GDM1 (cell line): ENCODE measurements around the gene TBCD.
"Not testable (repeated sequence)": the region's sequence is repeated elsewhere in the genome, so short reads cannot be mapped to it uniquely, and the experiment has no call there.

Experiments used
- DNase-seq: peaks from one replicate; lab custom pipeline; 2025; lab: John Stamatoyannopoulos, UW

The TBCD gene

DNA sequence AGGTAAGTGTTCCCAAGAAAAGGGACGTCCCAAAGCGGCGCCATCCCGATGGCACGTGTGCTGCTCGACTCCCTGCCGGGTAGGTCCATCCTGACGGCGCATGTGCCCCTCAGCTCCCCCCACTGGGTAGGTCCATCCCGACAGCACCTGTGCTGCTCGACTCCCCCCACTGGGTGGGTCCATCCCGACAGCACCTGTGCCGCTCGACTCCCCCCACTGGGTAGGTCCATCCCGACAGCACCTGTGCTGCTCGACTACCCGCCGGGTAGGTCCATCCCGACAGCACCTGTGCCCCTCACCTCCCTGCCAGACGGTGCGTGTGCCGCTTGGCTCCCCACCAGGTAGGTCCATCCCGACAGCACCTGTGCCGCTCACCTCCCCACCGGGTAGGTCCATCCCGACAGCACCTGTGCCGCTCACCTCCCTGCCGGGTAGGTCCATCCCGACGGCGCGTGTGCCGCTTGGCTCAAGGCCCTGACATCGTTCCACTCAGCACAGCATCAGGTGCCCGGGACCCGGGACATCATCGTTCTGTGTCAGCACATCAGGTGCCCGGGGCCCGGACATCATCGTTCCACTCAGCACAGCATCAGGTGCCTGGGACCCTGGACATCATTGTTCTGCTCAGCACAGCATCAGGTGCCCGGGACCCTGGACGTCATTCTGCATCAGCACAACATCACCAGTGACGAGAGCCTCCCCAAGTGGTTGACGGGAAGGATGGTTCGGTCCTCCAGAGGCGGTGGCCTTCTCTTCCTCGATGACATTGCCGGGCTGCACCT is 22.2 kb upstream of the TBCD start:
- no peak for DNase-seq

DNA sequence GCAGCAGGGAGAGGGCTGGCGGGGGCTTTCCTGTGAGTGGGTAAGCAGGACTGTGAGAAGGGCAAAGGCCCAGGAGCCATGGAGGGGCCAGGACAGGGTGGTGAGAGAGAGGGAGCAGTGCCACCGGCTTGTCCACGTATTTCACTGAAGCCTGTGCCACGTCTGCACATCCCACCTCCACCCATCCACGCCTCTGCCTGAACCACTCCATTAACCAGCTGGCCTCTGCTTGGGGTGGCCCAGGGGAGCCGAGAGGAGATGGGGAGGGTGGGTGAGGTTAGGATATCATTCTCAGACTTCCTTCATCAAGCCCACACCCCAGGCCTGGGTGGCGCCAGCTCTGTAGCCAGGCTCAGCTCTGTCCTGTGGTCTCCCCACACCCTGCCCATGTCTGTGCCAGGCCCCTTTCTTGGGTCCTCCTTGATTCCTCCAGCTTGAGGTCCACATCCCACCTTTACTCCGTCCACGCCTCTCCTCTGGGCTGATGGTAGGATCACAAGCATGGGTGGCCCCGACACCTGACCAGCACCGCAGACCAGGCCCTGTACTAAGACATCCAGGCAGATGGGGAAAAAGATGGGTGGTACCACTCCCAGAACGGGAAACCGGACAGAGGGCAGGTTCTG is 19.6 kb upstream of the TBCD start:
- DNase-seq = no peak

DNA sequence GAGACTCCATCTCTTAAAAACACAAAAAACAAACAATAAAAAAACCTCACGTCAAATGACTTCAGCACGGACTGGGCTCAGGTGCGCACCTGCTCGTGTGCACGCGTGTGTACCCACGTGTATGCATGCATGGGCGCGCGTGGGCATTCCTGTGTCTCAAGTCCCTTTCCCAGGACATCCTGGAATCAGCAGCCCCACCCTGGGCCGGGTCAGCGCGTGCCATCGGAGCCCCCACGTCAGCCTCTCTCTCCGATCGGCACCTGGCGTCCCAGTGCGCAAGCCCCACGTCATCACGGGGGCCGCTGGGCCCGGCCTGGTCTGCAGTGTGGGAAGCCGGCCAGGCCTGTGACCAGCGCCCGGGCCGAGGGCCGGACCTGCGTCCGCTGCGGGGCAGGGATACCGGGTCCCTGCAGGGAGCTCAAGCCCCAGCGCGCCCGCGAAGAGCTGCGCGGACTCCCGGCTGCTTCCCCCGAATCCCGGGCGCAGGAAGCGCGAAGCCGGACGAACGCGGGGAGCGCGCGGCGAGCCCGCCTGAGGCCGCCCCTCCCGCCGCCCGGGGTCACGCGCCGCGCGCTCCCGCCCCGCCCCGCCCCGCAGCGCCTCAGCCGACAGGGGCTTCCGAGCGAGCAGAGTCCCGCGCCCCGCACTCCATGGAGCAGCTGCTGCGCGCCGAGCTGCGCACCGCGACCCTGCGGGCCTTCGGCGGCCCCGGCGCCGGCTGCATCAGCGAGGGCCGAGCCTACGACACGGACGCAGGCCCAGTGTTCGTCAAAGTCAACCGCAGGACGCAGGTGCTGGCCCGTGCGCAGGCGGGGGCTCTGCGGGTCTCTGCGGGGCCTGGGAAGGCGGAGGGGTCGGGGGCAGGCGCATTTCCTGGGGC is 16.6 kb upstream of the TBCD start, which contains the start of gene FN3K:
FN3K (plus strand) TSS at position 629 of the 880 bp plus-strand sequence; CDS start at position 651, 22 bp downstream.
- DNase-seq = no peak

DNA sequence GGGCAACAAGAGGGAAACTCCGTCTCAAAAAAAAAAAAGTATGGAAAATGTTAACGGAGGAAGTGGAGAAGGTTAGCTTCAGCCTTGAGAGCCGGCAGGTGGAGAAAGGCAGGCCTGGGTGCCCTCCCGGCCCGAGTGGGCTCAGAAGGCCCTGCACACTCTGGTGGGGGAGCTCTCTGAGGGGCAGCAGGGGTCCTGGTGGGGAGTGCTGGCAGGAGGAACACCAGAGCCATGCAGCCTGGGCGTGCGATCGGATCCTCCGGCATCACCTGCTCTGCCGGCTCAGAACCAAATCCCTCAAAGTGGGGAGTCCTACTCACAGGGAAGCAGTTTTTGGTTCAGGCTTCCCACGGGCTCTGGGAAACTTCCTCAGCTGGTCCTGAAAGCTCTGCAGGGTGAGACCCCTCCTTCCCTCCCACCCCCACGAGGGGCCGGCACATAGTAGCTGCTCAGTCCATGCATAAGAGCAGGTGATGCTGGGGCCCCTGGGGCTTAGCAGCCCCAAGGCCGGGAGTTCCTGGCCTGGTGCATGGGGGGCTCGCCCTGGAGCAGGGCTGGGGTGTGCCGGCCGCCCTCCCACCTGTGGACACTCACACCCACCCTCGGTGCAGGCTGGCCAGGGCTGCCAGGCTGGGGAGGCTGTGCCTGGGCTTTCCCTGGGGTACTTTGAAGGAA is 15.2 kb upstream of the TBCD start:
- no peak for DNase-seq

DNA sequence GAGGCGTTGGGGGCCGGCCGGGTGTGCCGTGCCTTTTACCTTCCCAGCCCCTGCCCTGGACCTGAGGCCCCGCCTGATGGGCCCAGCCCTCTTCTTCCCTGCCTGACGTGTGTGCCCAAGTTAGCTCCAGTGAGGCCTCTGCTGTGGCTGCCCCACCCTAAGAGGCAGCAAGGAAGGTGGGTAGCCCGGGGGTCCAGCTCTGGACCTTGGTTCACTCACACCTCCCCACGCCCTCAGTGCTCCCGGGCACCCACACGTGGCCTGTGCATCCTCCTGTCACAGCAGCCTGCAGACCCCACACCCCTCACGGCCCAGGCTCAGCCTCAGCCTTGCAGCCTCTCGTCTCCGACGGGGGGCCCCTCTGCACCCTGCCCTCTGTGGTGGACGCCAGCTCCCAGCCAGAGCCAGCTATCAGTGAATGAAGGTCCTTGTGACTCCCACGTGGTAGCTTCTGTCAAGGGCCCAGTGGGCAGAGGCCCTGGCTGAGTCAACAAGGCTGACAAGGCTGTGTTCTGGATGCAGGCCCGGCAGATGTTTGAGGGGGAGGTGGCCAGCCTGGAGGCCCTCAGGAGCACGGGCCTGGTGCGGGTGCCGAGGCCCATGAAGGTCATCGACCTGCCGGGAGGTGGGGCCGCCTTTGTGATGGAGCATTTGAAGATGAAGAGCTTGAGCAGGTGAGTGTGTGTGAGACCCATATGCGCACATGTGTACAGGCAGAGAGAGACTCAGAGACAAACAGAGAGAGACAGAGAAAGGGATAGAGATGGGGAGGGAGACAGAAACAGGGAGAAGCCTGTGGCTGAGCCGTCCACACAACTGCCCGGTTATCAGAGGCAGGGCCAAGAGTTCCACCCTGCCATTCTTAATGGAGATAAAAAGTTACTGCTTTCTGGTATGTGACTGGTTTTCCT is 13.6 kb upstream of the TBCD start:
- no peak for DNase-seq

DNA sequence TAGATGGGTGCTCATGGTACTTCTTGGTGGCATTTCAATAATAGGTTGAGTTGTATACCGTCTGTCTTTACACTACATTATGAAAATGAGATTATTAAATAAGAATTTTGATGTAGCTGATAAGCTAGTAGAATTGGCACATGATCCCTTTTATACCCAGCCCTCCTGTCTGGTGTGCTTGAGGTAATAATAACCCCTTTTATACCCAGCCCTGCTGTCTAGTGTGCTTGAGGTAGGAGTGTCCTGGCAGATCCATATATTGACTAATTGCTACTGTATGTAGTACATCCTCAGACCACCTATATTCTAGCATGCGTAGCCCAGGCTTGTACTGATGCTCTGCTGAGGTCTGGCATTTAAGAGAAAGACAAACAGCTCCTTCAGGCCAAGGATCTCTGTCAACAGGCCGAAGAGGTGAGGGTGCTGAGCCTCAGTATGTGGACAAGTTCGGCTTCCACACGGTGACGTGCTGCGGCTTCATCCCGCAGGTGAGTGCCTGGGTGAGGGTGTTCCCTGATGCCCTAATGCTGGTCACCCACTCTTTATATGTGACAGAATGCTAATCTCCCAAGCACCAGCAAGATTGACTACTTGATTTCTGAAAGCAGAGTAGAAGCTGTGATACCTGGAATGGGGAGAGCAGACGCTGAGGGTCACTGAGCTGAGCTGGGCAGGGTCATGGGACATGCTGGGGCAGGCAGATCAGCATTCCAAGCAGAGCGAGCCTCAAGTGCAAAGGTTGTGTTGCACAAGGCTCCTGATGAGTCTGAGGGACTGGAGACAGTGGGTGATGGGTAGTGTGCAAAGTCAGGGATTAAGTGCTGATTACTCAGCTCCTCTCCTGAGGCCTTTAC is 10.7 kb upstream of the TBCD start:
- DNase-seq = no peak

DNA sequence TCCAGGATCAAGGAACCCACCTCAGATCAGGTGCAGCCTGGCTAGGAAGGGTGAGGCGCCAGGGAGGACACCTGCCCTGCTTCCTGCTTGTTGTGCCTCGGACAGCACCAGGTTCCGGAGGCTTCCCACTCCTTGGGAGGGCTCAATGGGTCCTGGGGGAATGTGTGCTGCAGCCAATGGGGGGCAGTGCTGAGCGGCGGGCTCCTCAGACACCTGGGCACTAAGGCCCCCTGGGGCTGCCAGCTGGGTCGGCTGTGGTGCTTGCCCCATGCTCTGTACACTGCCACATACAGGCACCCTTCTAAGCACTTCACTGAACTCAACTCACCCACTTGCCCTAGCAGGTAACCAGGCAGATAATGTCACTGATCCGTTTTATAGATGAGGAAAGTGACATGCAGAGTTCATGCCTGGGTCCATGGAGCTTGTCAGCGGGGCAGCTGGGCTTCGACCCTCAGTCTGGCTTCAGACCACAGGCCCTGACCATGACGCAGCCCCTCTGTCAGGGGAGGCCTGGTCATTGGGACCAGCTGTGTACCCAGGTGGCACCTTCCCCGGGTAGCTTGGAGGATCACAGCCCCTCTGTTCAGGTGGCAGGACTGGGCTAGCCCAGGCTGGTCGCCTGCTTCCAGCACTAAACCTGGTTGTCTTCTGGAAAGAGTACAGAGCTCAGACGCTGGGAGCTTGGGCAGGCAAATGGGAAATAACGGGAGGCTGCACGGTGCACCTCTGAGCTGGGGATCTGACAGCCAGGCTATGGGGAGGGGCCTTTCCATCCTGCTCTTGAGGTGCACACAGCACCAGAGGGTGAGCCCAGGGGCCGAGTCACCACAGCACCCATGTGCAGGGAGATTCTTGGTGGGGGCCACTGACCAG is 8.3 kb upstream of the TBCD start:
- DNase-seq = no peak

DNA sequence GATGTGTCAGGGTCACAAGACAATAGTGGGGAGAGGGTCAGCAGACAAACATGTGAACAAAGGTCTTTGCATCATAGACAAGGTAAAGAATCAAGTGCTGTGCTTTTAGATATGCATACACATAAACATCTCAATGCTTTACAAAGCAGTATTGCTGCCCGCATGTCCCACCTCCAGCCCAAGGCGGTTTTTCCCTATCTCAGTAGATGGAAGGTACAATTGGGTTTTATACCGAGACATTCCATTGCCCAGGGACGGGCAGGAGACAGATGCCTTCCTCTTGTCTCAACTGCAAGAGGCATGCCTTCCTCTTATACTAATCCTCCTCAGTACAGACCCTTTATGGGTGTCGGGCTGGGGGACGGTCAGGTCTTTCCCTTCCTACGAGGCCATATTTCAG is 7.1 kb upstream of the TBCD start:
- not testable (repeated sequence) for DNase-seq

DNA sequence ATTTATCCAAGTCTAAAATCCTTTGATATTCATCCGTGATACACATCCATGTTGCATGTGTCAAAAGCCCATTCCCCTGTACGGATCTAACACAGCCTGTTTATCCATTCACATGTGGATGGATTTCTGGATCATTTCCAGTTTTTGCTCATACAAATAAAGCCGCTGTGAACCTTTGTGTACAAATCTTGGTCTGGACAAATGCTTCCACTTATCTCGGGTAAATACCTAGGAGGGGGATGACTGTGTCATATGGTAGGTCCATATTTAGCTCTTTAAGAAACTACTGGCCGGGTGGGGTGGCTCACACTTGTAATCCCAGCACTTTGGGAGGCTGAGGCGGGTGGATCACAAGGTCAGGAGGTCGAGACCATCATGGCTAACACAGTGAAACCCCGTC is 6.3 kb upstream of the TBCD start:
- DNase-seq = no peak

DNA sequence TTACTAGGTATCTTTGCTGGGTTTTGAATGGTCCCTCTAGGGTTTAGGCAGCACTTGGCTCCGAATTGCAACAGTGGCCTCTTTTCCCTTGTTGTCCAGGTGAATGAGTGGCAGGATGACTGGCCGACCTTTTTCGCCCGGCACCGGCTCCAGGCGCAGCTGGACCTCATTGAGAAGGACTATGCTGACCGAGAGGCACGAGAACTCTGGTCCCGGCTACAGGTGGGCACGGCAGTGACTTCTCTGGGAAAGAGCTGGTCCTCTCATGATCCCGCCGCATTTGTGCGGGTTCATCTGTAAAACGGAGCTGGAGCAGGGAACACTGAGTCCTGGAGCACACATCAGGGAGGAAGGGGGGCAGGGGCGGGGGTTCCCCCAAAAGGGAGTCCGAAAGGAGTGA is 3.1 kb upstream of the TBCD start:
- DNase-seq = no peak

DNA sequence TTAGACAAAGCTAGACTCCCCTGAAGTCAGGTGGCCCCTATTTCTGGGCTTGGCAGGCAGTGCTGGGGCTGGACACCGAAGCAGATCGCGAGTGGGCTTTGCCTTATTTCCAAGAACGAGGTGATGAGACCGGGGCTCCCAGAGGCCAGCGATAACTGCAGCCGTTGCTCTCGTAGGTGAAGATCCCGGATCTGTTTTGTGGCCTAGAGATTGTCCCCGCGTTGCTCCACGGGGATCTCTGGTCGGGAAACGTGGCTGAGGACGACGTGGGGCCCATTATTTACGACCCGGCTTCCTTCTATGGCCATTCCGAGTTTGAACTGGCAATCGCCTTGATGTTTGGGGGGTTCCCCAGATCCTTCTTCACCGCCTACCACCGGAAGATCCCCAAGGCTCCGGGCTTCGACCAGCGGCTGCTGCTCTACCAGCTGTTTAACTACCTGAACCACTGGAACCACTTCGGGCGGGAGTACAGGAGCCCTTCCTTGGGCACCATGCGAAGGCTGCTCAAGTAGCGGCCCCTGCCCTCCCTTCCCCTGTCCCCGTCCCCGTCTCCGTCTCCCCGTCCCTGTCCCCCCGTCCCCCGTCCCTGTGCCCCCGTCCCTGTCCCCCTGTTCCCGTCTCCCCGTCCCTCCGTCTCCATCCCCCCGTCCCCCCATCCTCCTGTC is 1.5 kb upstream of the TBCD start:
- DNase-seq = no peak

DNA sequence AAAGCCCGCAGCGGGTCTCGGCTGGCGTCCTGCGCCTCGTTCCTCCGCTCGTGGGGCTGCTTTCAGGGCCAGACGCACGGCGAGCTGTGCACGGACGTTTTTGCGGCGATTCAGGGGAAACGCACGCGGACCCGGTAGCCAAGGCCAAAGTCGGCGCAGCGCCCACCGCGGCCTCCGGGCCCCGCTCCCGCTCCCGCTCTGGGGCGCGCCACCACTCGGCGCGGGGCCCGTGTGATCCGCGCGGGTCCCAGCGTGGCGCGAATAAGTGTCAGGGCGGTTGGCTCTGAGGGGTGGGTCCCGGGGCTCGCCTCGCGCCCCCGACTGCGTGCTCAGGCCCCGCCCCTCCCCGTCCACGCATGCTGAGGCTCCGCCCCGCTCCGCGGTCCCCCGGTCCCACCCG is 694 bp upstream of the TBCD start:
- no peak for DNase-seq

DNA sequence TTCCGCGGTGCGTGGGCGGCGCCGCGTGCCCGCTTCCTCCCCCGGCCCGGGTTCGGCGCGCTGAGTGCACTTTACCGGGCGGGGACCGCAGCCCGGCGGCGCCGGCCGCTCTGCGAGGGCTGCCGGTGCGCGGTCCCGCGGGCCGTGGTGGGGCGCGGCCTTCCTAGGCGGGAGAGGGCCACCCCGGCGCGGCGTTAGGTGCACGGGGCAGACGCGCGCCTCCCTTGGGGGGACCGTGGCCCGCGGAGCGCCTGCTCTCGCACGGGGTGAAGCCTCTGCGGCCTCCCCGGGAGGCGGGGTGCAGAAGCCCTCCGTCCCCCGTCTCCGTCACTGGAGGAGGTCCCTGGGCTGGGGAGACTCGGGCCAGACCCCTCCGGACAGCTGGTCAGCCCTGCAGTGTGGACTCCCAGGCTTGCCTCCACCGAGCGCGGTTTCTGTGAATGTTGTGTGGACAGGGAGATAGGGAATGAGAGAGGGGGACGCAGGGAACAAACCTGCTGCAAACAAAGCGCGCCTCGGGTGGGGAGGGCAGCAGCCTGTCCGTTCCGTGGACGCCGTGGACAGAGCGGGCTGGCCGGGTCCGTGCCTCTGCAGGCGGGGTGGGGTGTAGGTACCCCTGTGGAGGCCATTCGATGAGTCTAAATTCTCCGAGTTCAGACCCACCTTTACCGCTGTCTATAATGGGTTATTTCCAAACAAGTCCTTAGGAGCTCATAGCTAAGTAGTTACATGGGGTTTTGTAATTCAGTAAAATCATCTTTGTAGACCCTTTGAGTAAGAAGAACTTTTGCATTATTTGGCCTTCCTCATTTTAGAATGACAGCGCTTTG is 721 bp downstream of the TBCD start:
- DNase-seq = no peak

DNA sequence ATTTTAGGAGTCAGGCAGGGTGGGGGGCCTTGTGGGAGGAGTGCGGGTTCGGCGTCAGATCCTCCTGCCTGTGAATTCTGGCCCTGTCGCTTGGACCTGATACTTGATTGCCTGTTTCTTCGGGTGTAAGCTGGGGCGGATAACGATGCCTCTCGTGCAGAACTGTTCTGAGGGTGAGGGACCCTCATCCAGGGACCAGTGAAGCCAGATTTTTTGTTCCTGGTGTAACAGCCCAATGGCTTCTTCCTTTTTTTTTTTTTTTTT is 1.3 kb downstream of the TBCD start:
- DNase-seq = no peak

DNA sequence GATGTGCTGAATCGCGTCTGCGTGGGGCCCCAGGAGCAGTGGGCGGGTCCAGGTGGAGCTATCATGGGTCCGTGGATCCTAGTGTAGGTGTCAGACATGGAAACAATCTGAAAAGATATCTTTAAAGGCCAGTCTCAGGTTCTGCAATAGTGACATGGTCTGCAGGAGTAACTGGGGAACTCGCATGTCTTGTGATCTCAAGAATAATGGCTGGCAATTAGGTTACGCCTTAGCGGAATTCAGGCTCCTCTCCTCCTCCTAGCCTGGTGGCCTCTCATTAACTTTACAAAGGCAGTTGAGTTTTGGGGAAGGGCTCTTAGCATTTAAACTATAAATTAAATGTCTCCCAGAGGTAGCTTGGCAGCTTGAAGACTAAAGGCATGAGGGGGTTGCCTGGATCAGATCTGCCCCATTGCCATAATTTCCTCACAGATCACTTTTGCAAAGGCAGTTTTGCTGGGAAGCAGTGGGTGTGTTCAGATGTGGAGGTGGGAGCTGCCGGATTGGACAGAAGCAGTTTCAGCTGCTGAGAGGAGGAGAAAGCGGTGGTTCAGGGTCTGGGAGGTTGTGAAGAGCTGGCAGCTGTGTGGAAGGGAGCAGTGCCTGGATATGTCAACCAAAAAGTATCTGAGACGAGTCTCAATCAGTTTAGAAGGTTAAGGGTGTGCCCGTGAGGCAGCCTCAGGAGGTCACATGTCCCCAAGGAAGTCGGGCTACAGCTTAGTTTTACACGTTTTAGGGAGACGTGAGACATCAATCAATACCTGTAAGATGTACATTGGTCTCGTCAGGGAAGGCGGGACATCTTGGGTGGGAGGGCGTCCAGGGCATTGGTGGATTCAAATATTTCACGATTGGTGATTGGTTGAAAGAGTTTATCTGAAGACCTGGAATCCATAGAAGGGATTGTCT is 2.7 kb downstream of the TBCD start:
- no peak for DNase-seq

DNA sequence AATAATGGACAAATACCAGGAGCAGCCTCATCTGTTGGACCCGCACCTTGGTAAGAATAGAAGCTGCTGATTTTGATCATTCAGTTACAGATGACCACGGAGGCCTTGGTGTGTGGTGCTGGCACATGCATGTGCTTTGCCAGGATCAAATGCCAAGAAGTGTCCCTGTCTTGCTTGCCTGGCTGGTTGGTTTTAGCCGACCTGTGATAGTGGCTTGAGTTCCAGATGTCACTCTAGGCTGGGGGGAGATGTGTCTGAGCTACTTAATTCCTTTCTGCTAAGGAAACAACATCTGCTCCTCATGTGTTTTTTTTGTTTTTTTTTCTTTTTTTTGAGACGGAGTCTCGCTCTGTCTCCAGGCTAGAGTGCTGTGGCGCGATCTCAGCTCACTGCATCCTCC is 4.3 kb downstream of the TBCD start:
- no peak for DNase-seq

DNA sequence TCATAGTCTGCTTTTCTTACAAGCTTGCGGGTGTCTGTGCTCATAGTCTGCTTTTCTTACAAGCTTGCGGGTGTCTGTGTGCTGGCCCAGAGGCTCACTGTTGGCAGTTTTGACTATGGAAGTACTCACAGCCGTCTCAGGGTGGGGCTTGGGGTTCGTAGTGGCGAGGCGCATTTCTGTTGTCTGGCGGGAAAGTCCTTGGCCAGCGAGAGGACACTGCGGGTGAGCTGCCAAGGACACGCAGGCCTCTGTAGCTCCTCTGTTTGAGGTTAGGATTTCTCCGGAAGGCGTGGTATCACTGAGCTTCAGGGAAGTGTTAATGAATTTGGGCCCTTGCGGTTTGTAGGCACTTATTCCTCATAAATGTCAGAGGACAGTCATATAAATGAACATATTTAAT is 13.5 kb downstream of the TBCD start:
- DNase-seq = no peak
